Fibroblast of mammary gland (primary cell): Measurements from ENCODE around the gene FGF9.

Experiments
- DNase-seq: peaks from one replicate; pipeline ENCODE4 v3.0.0-alpha.2; 2010; ENCODE audit warnings: low read depth
- H3K4me3 ChIP-seq: 2 replicates; pipeline ENCODE4 v1.5.1; 2011; ENCODE audit warnings: low read depth, mild to moderate bottlenecking, low read length, moderate library complexity; ENCODE audit not compliant: control insufficient read depth
- TF ChIP-seq, protein P1 (sequence below): conservative IDR thresholded peaks from 2 replicates; pipeline ENCODE4 v1.5.1; 2011; ENCODE audit warnings: low read depth, low read length, inconsistent platforms; ENCODE audit not compliant: control insufficient read depth, insufficient read depth

FGF9 gene

DNA sequence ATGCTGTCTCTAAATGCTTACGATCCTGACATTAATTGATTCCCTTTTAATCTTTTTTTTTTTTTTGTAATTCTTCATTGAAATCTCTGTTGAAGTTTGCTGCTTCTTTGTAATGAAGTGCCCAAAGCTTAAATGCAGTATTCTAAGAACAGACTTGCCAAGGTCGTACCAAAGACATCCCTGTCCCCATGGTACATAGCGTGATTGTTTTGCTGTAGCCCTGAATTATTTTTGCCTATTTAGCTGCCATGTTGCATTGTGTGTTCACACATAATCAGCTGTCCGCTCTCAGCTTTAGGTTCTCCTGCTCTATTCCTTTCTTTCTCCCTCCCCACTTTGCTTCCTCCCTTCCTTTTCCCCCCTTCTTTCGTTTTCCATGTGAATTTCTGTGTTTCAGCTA, 21.1 kb downstream of the FGF9 start:
- no peak overlapping the region for H3K4me3 ChIP-seq
- TF ChIP-seq, protein P1, sequence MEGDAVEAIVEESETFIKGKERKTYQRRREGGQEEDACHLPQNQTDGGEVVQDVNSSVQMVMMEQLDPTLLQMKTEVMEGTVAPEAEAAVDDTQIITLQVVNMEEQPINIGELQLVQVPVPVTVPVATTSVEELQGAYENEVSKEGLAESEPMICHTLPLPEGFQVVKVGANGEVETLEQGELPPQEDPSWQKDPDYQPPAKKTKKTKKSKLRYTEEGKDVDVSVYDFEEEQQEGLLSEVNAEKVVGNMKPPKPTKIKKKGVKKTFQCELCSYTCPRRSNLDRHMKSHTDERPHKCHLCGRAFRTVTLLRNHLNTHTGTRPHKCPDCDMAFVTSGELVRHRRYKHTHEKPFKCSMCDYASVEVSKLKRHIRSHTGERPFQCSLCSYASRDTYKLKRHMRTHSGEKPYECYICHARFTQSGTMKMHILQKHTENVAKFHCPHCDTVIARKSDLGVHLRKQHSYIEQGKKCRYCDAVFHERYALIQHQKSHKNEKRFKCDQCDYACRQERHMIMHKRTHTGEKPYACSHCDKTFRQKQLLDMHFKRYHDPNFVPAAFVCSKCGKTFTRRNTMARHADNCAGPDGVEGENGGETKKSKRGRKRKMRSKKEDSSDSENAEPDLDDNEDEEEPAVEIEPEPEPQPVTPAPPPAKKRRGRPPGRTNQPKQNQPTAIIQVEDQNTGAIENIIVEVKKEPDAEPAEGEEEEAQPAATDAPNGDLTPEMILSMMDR, result no peak
- no peak for DNase-seq

DNA sequence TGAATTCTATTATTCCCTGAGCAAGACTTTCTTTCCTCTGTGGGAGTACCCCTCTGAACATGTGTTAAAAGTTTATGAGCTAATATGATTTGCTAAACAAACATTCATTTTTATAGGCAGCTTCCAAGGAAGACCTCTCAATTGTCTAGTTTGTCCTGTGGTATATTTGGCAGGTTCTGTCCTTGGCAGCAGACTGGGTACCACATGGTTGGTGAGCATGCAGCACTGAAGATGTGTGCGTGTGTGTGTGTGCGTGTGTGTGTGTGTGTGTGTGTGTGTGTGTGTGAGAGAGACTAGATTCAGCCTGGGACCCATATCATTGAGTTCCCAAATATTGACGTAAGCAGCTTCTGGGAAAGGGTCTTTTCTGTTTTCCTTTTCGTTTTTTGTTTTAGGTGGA, 24.0 kb downstream of the FGF9 start:
- no peak for DNase-seq
- TF ChIP-seq, protein P1, result no peak
- no peak overlapping the region for H3K4me3 ChIP-seq

DNA sequence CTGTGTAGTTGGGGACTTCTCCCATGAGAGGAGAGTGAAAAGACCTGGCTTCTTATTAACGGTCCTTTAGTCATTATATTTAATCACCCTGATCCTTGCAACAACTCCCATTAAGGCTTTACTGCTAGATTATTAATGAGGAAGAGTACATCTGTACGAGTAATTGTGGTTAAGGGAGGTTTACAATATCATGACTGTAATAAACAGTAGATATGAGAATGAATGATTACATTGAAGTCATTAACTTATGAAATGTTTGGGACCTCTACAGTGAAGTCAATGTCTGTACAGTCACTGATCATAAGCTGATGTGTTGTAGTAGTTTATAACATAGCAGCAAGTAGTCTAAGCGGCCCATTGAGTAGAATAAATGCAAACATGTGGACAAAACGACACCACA, 24.7 kb downstream of the FGF9 start:
- TF ChIP-seq, protein P1, result no peak
- no peak overlapping the region for H3K4me3 ChIP-seq
- DNase-seq, result no peak

DNA sequence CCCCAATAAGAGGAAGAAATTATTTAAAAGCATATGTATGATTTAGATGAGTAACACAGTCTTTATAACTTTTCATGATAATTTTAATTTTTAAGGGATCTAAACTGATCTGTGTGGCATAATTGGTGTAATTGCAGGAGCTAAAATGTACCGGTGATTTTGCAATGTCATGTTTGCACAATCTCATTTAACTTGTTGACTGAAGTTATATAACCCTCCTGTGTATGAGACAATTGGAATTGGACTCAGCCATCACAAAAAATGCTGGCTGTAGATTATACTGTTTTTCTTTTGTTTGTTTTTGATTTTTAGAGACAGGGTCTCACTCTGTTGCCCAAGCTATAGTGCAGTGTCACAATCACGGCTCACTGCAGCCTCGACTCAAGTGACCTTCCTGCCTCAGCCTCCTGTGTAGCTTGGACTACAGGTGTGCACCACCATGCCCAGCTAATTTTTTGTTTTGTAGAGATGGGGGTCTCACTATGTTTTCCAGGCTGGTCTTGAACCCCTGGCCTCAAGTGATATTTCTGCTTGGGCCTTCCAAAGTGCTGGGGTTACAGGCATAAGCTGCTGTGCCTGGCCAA, 26.1 kb downstream of the FGF9 start:
- DNase-seq, result no peak
- TF ChIP-seq, protein P1, result no peak
- no peak overlapping the region for H3K4me3 ChIP-seq

DNA sequence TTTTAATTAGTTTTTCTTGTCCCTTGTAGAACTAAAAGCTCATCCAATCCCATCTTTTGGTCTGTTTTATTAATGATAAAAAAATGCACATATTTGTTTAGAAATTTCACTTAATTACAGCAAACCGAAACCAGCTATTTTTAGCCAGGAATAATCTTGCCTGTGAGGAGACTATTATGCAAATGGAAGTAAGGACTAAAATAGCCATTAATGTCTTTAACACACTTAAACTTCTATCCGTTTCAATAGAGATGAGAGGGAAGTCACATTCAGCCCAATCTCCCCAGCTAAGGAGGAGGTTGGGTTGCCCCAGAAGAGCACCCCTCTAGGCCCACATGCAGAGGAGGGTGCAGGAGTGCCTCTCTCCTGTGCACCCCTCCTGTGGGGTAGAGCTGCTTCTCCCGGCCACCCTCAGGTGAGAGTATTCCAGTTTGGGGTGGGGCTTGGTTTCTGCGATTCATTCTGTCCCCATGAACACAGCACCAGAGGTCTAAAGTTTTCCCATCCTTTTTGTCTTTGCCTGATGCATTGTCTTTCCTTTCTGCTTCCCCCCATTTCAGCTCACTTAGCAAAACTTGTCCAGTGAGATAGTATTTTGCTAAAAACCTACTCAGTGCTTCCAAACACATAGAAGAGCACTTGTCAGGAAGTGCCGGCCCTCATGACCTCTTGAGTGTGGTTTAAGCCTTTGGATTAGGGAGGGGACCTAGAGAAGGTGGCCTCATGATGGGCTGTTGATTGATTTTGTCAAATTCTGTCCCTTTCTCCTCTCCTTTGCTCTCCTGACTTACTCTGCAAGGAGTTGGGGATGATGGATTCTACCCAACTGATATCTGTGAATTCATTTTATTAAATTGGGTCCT, 28.2 kb downstream of the FGF9 start:
- no peak for DNase-seq
- H3K4me3 ChIP-seq, result no peak overlapping the region
- TF ChIP-seq, protein P1, result no peak

DNA sequence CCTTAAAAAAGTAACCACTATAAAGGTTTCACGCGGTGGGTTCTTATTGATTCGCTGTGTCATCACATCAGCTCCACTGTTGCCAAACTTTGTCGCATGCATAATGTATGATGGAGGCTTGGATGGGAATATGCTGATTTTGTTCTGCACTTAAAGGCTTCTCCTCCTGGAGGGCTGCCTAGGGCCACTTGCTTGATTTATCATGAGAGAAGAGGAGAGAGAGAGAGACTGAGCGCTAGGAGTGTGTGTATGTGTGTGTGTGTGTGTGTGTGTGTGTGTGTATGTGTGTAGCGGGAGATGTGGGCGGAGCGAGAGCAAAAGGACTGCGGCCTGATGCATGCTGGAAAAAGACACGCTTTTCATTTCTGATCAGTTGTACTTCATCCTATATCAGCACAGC, 30.6 kb downstream of the FGF9 start:
- TF ChIP-seq, protein P1, result no peak
- H3K4me3 ChIP-seq, result no peak overlapping the region
- no peak for DNase-seq

DNA sequence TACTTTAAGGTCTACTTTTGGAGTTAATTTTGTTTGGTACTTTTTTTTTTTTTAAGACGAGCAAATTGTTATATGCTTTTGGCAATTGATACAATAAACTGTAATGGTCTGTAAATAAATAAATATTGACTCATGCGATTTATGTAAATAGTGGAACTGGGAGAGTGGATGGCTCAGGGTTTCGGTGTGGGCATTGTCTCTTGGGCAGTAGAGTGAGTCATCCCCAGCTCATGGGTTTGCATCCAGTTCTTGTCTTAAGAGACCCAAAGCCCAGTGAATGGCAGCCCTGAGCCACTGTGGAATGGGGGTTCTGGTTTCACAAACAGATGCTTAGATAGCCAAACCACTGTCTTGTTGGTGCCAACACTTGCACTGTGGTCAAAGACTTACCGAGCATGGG, 33.0 kb downstream of the FGF9 start:
- TF ChIP-seq, protein P1, result no peak
- no peak overlapping the region for H3K4me3 ChIP-seq
- no peak for DNase-seq
